Measurements from ENCODE around the gene ATP5MG.

Gene ATP5MG

GRCh38 chr11:118442908-118443589 lies 41.6 kb downstream of the ATP5MG start:
- DNase-seq = no peak

- DNase-seq = no peak
Measured at GRCh38 chr11:118443590-118444218, 42.3 kb downstream of the ATP5MG start.

- DNase-seq = no peak
Measured at GRCh38 chr11:118447423-118447822, 46.0 kb downstream of the ATP5MG start.

GRCh38 chr11:118448294-118448693 lies 46.9 kb downstream of the ATP5MG start:
- DNase-seq = no peak

GRCh38 chr11:118449316-118449918 lies 48.0 kb downstream of the ATP5MG start:
- DNase-seq = no peak

GRCh38 chr11:118450451-118450850 lies 49.0 kb downstream of the ATP5MG start:
- DNase-seq = no peak

All from activated T-cell treated with anti-CD3 and anti-CD28 coated beads for 4 hours (primary cell).